Glutamatergic neuron (in vitro differentiated cells): Measurements from ENCODE around the gene PSRC1. TPM values are rescaled to one million over a fixed set of nuclear protein-coding genes. Genes with fewer than 3 reads are reported as not detected.

ENCODE experiments used
- DNase-seq: peaks from one replicate; pipeline ENCODE4 v3.0.0; 2022
- H3K27ac Mint-ChIP-seq: one replicate; pipeline ENCODE4 v1.8.0; 2020; ENCODE audit warnings: mild to moderate bottlenecking, mixed read lengths, inconsistent platforms; ENCODE audit not compliant: unreplicated experiment
- H3K27me3 Mint-ChIP-seq: one replicate; pipeline ENCODE4 v1.8.0; 2020; ENCODE audit warnings: mild to moderate bottlenecking, moderate library complexity, mixed read lengths, inconsistent platforms; ENCODE audit not compliant: unreplicated experiment
- H3K36me3 Mint-ChIP-seq: one replicate; pipeline ENCODE4 v1.8.0; 2020; ENCODE audit warnings: mild to moderate bottlenecking, mixed read lengths, inconsistent platforms; ENCODE audit not compliant: unreplicated experiment
- H3K4me1 Mint-ChIP-seq: one replicate; pipeline ENCODE4 v1.8.0; 2020; ENCODE audit warnings: mild to moderate bottlenecking, low read depth, mixed read lengths, inconsistent platforms; ENCODE audit not compliant: unreplicated experiment
- H3K4me3 Mint-ChIP-seq: one replicate; pipeline ENCODE4 v1.8.0; 2020; ENCODE audit warnings: mild to moderate bottlenecking, mixed read lengths, inconsistent platforms; ENCODE audit not compliant: unreplicated experiment
- H3K9me3 Mint-ChIP-seq: one replicate; pipeline ENCODE4 v1.8.0; 2020; ENCODE audit warnings: mild to moderate bottlenecking, moderate library complexity, mixed read lengths, inconsistent platforms; ENCODE audit not compliant: unreplicated experiment
- long read RNA-seq: library from polyadenylated mRNA; unstranded; transcript quantifications from one replicate; pipeline ENCODE4 v2.0.0, GENCODE V29; 2020; ENCODE audit not compliant: unreplicated experiment
- total RNA-seq: library from RNA; stranded (reverse); fragmentation: NEBNext Ultra II Directional; extraction: Animal tissue kit (Norgen Biotek cat#: 25700); gene quantifications from one replicate; pipeline ENCODE4 v1.2.1, GENCODE V29; 2021; ENCODE audit not compliant: unreplicated experiment
- TF ChIP-seq, protein P1 (sequence below): fragments of 200-600 bp; sonication (generic); IDR thresholded peaks from one replicate; pipeline ENCODE4 v1.5.0; 2021; ENCODE audit not compliant: partially characterized antibody, unreplicated experiment

Gene PSRC1
- 13.9 TPM for total RNA-seq
- long read RNA-seq, partial matches to known transcripts, result 2 of 9 reads
- long read RNA-seq, other reads (novel, unspliced or antisense), result 2 of 9 reads

- Mint-ChIP-seq H3K27me3 (peaks cover 13% of the 10 kb centered on the region), H3K27ac (peak within 1 kb of the TSS; percentile 86), H3K4me3 (peak within 1 kb of the TSS; percentile 100), H3K4me1 (peaks cover 18% of the 10 kb centered on the region), H3K9me3 (peaks cover 9% of the 10 kb centered on the region), H3K36me3 (no peaks in the 10 kb centered on the region)
- TF ChIP-seq, protein P1, sequence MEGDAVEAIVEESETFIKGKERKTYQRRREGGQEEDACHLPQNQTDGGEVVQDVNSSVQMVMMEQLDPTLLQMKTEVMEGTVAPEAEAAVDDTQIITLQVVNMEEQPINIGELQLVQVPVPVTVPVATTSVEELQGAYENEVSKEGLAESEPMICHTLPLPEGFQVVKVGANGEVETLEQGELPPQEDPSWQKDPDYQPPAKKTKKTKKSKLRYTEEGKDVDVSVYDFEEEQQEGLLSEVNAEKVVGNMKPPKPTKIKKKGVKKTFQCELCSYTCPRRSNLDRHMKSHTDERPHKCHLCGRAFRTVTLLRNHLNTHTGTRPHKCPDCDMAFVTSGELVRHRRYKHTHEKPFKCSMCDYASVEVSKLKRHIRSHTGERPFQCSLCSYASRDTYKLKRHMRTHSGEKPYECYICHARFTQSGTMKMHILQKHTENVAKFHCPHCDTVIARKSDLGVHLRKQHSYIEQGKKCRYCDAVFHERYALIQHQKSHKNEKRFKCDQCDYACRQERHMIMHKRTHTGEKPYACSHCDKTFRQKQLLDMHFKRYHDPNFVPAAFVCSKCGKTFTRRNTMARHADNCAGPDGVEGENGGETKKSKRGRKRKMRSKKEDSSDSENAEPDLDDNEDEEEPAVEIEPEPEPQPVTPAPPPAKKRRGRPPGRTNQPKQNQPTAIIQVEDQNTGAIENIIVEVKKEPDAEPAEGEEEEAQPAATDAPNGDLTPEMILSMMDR, result peak; percentile 20
- DNase-seq, result peak; percentile 96
These were observed at the start of gene PSRC1 for GRCh38 chr1:109282952-109283747. PSRC1 (minus strand) TSS chr1:109283145.

GRCh38 chr1:109331113-109331512 lies 48.2 kb upstream of the PSRC1 start:
- no peak for DNase-seq

GRCh38 chr1:109327285-109327684 lies 44.3 kb upstream of the PSRC1 start:
- H3K27ac Mint-ChIP-seq, result no peak overlapping the region
- DNase-seq, result no peak
- no peak overlapping the region for H3K4me3 Mint-ChIP-seq
- H3K4me1 Mint-ChIP-seq, result peaks cover 9% of the 10 kb centered on the region
- H3K27me3 Mint-ChIP-seq, result no peaks in the 10 kb centered on the region
- H3K36me3 Mint-ChIP-seq, result peaks cover 12% of the 10 kb centered on the region
- no peaks in the 10 kb centered on the region for H3K9me3 Mint-ChIP-seq
- TF ChIP-seq, protein P1, result no peak

More at GRCh38 chr1:109331113-109331512, 48.2 kb upstream of the PSRC1 start:
- no peak overlapping the region for H3K4me3 Mint-ChIP-seq
- no peak overlapping the region for H3K27ac Mint-ChIP-seq
- H3K36me3 Mint-ChIP-seq, result peaks cover 28% of the 10 kb centered on the region
- peaks cover 2% of the 10 kb centered on the region for H3K27me3 Mint-ChIP-seq
- no peaks in the 10 kb centered on the region for H3K9me3 Mint-ChIP-seq
- TF ChIP-seq, protein P1, result no peak
- H3K4me1 Mint-ChIP-seq, result no peaks in the 10 kb centered on the region

- Mint-ChIP-seq H3K27ac (no peak overlapping the region), H3K4me1 (peaks cover 11% of the 10 kb centered on the region), H3K4me3 (no peak overlapping the region), H3K9me3 (peaks cover 4% of the 10 kb centered on the region), H3K36me3 (peaks cover 13% of the 10 kb centered on the region), H3K27me3 (peaks cover 3% of the 10 kb centered on the region)
- TF ChIP-seq, protein P1, result no peak
- DNase-seq, result no peak
These were observed 40.0 kb upstream of the PSRC1 start for GRCh38 chr1:109322974-109323373.

DNA sequence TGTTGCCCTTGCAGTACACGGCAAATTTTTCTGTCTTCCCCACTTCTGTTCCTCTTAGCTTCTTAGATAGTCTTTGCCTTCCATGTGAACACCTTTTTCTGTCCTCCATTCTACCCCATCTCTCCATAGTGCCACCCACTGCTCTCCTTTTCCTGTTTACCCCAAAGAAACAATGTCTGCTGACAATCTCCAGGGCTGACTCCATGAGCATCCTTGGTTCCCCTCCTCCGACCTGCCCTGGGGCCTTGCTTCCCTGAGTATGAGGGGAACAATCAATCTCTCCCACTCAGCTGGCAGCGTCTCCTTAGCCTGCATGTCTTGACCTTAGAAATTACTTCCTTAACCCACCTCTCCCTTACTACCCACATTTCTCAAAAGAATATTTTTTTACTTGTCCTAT lies 36.2 kb upstream of the PSRC1 start:
- Mint-ChIP-seq H3K4me3 (no peak overlapping the region), H3K4me1 (peaks cover 8% of the 10 kb centered on the region), H3K27me3 (peaks cover 3% of the 10 kb centered on the region), H3K27ac (no peak overlapping the region), H3K36me3 (peaks cover 21% of the 10 kb centered on the region), H3K9me3 (peaks cover 4% of the 10 kb centered on the region)
- DNase-seq, result no peak
- TF ChIP-seq, protein P1, result no peak
